MCF 10A (cell line): ENCODE data around the gene TRIM75. TPM values are rescaled to one million over a fixed set of nuclear protein-coding genes. Genes with fewer than 3 reads are reported as not detected.
"Not testable (repeated sequence)": the region's sequence is repeated elsewhere in the genome, so short reads cannot be mapped to it uniquely, and the experiment has no call there.

ENCODE experiments used
- BruUV-seq: library from RNA; stranded (reverse); fragments of 400-500 nt; replicated peaks from 2 replicates; lab custom pipeline; 2021; lab: Mats Ljungman, UMichigan
- CTCF ChIA-PET: fragments of 300-600 bp; sonication (Branson Sonifier 250); formaldehyde crosslinking; extraction: SDS; loops from one replicate; lab custom pipeline; 2021; ENCODE audit warnings: antibody characterized with exemption, inconsistent platforms; lab: Yijun Ruan, JAX
- POLR2A ChIA-PET: fragments of 300-600, 350-650 bp; sonication (Branson Sonifier 250); formaldehyde crosslinking; extraction: SDS; loops from one replicate; lab custom pipeline; 2020; ENCODE audit warnings: antibody characterized with exemption, inconsistent platforms; lab: Yijun Ruan, JAX
- DNase-seq: peaks from one replicate; pipeline ENCODE4 v3.0.0-alpha.2; 2018; ENCODE audit not compliant: unreplicated experiment
- H3K27ac Mint-ChIP-seq: one replicate; pipeline ENCODE4 v1.8.0; 2022; ENCODE audit warnings: mild to moderate bottlenecking, low read depth, mixed read lengths; ENCODE audit not compliant: unreplicated experiment
- H3K27me3 Mint-ChIP-seq: one replicate; pipeline ENCODE4 v1.8.0; 2022; ENCODE audit warnings: mixed read lengths; ENCODE audit not compliant: insufficient read depth, unreplicated experiment
- H3K36me3 Mint-ChIP-seq: one replicate; pipeline ENCODE4 v1.8.0; 2022; ENCODE audit warnings: mild to moderate bottlenecking, moderate library complexity, mixed read lengths; ENCODE audit not compliant: insufficient read depth, unreplicated experiment
- H3K4me1 Mint-ChIP-seq: one replicate; pipeline ENCODE4 v1.8.0; 2022; ENCODE audit warnings: mixed read lengths; ENCODE audit not compliant: insufficient read depth, unreplicated experiment
- H3K4me3 Mint-ChIP-seq: one replicate; pipeline ENCODE4 v1.8.0; 2022; ENCODE audit warnings: mild to moderate bottlenecking, moderate library complexity, mixed read lengths; ENCODE audit not compliant: unreplicated experiment
- H3K9me3 Mint-ChIP-seq: one replicate; pipeline ENCODE4 v1.8.0; 2022; ENCODE audit warnings: mixed read lengths; ENCODE audit not compliant: unreplicated experiment
- CTCF ChIP-seq: fragments of 200-600 bp; IDR thresholded peaks from one replicate; pipeline ENCODE4 v1.8.0; 2022; ENCODE audit warnings: antibody characterized with exemption, mild to moderate bottlenecking; ENCODE audit not compliant: unreplicated experiment
- intact Hi-C: fragments of 100-400 bp; cut with micrococcal nuclease; formaldehyde crosslinking; loops from 2 replicates; pipeline ENCODE4 v1.14.1; 2022
- total RNA-seq: library from RNA; stranded (reverse); gene quantifications from 2 replicates; pipeline ENCODE4 v1.2.3, GENCODE V29; 2022

TRIM75 gene
- total RNA-seq, 1 experiment from 2014 or later: not detected

DNA sequence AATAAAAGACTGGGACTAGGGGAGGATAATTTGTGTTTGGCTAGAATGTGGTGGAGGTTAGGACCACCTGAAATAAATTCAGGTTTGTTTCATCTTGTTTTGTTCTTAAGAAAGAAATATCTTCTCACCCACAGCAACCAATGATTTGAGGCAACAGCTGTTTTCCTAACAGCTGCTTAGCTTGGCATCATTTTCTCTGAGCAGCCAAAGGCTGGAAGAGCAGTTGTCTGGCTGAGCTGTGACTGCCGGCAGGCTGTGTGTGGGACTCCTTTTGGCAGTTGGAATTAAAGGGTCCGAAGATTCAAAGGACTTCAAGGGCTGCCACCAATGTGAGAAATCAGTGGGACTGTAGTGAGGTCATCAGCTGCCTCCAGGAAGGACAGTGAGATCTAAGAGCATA is 5.0 kb downstream of the TRIM75 start:
- intact Hi-C loops: no loop called here
- no peak overlapping the region for H3K4me3 Mint-ChIP-seq
- no peaks in the 10 kb centered on the region for H3K27me3 Mint-ChIP-seq
- no peak for DNase-seq
- H3K9me3 Mint-ChIP-seq: no peaks in the 10 kb centered on the region
- BruUV-seq: no TSS peak
- no peak for TF ChIP-seq CTCF
- H3K36me3 Mint-ChIP-seq: no peaks in the 10 kb centered on the region
- POLR2A ChIA-PET: interaction anchor here (0.6 kb wide), 1 partner anchor 1299 kb away, joined by 3 read pairs; no protein-coding TSS in a partner anchor
- H3K4me1 Mint-ChIP-seq: no peaks in the 10 kb centered on the region
- H3K27ac Mint-ChIP-seq: no peak overlapping the region
- CTCF ChIA-PET: interaction anchor here (0.5 to 1.2 kb wide), 2 partner anchors 240 to 279 kb away, joined by 3 to 4 read pairs; no protein-coding TSS in a partner anchor

DNA sequence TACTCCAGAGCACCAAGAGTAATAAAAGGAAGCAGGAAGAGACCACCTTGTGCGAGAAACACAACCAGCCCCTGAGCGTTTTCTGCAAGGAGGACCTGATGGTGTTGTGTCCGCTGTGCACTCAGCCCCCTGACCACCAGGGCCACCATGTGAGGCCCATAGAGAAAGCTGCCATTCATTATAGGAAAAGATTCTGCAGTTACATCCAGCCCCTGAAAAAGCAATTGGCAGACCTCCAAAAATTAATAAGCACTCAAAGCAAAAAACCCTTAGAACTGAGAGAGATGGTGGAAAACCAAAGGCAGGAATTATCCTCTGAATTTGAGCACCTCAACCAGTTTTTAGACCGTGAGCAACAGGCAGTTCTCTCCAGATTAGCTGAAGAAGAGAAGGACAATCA is 5.7 kb downstream of the TRIM75 start:
- Mint-ChIP-seq H3K27ac (no peak overlapping the region), H3K4me1 (no peaks in the 10 kb centered on the region), H3K27me3 (no peaks in the 10 kb centered on the region), H3K36me3 (no peaks in the 10 kb centered on the region), H3K4me3 (no peak overlapping the region), H3K9me3 (no peaks in the 10 kb centered on the region)
- no TSS peak for BruUV-seq
- CTCF ChIA-PET: interaction anchor here (1.2 kb wide), 1 partner anchor 279 kb away, joined by 4 read pairs; no protein-coding TSS in a partner anchor
- no peak for TF ChIP-seq CTCF
- POLR2A ChIA-PET: interaction anchor here (0.6 kb wide), 1 partner anchor 1300 kb away, joined by 3 read pairs; no protein-coding TSS in a partner anchor
- no peak for DNase-seq
- intact Hi-C loops: no loop called here

- H3K9me3 Mint-ChIP-seq: no peaks in the 10 kb centered on the region
- no TSS peak for BruUV-seq
- peak; percentile 18 for DNase-seq
- TF ChIP-seq CTCF: no peak
- intact Hi-C loops: no loop called here
- no peaks in the 10 kb centered on the region for H3K36me3 Mint-ChIP-seq
- ChIA-PET CTCF (interaction anchor here (0.5 to 0.9 kb wide), 2 partner anchors 293 to 905 kb away, joined by 5 read pairs; no protein-coding TSS in a partner anchor), POLR2A (no interaction called here)
- H3K27me3 Mint-ChIP-seq: no peaks in the 10 kb centered on the region
- H3K27ac Mint-ChIP-seq: no peak overlapping the region
- H3K4me1 Mint-ChIP-seq: no peaks in the 10 kb centered on the region
- no peak overlapping the region for H3K4me3 Mint-ChIP-seq
Measured at GRCh38 chr4:165060938-165061337, 7.3 kb downstream of the TRIM75 start.

GRCh38 chr4:165070560-165070959 is 16.9 kb downstream of the TRIM75 start:
- intact Hi-C loops: no loop called here
- Mint-ChIP-seq H3K27me3 (no peaks in the 10 kb centered on the region), H3K9me3 (no peaks in the 10 kb centered on the region), H3K27ac (no peak overlapping the region), H3K4me3 (no peak overlapping the region), H3K36me3 (peaks cover 12% of the 10 kb centered on the region), H3K4me1 (no peaks in the 10 kb centered on the region)
- no TSS peak for BruUV-seq
- TF ChIP-seq CTCF: no peak
- ChIA-PET POLR2A (no interaction called here), CTCF (no interaction called here)
- no peak for DNase-seq

DNA sequence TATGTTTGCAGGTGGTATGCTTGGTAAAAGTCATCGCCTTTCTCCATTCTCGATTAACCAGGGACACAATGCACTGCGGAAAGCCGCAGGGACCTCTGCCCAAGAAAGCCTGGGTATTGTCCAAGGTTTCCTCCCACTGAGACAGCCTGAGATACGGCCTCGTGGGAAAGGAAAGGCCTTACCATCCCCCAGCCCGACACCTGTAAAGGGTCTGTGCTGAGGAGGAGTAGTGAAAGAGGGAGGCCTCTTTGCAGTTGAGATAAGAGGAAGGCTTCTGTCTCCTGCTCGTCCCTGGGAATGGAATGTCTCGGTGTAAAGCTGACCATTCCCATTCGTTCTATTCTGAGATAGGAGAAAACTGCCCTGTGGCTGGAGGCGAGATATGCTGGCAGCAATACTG is 19.7 kb downstream of the TRIM75 start:
- intact Hi-C loops, H3K27ac Mint-ChIP-seq, POLR2A ChIA-PET, H3K4me1 Mint-ChIP-seq, H3K4me3 Mint-ChIP-seq, DNase-seq, H3K9me3 Mint-ChIP-seq, H3K27me3 Mint-ChIP-seq, BruUV-seq: not testable (repeated sequence)
- CTCF ChIA-PET: interaction anchor here (1.1 kb wide), 1 partner anchor 11 kb away, joined by 4 read pairs; no protein-coding TSS in a partner anchor
- H3K36me3 Mint-ChIP-seq: peaks cover 29% of the 10 kb centered on the region
